ENCODE data around the gene RAPH1.

- TF ChIP-seq CTCF (IDR thresholded peaks at IDR 0.05) (no peak), REST (IDR thresholded peaks at IDR 0.05; ENCODE audit: insufficient read depth in 1 of 2, low read depth in 2 of 2, low read length in 1 of 2) (no peak), POLR2AphosphoS5 (IDR thresholded peaks at IDR 0.05; ENCODE audit: low read depth, low read length) (no peak), SIN3A (IDR thresholded peaks at IDR 0.05; ENCODE audit: borderline replicate concordance, insufficient read depth, low read depth, low read length) (no peak)
Measured at GRCh38 chr2:203360833-203361430, 174.2 kb downstream of the RAPH1 start.

Measured in Panc1 (cell line).